Thoracic aorta (tissue), 2 donors: Measurements from ENCODE around the gene LCN9. TPM values are rescaled to one million over a fixed set of nuclear protein-coding genes. Genes with fewer than 3 reads are reported as not detected.
"Not testable (repeated sequence)": the region's sequence is repeated elsewhere in the genome, so short reads cannot be mapped to it uniquely, and the experiment has no call there.

ENCODE experiments used
- ATAC-seq: fragments of 150-250 bp; one replicate; pipeline ENCODE4 v1.8.0; 2017; ENCODE audit warnings: low read depth; ENCODE audit not compliant: insufficient number of reproducible peaks, low FRiP score
- DNase-seq: peaks from one replicate; pipeline ENCODE4 v3.0.0-alpha.2; 2020; ENCODE audit warnings: low spot score
- H3K27ac ChIP-seq, 2 donors: fragments of 200-600 bp; sonication (generic); 1 replicate in 1 of 2; 2 replicates in 1 of 2; pipeline ENCODE4 v1.5.1; 2016; ENCODE audit warnings: mild to moderate bottlenecking in 2 of 2, moderate library complexity in 2 of 2
- H3K27me3 ChIP-seq: fragments of 200-600 bp; sonication (generic); replicated peaks from 2 replicates; pipeline ENCODE4 v1.6.0; 2016; ENCODE audit warnings: mild to moderate bottlenecking; ENCODE audit not compliant: insufficient read depth
- H3K36me3 ChIP-seq: fragments of 200-600 bp; sonication (generic); one replicate; pipeline ENCODE4 v1.5.1; 2016
- H3K4me1 ChIP-seq, 2 donors: fragments of 200-600 bp; sonication (generic); 1 replicate in 1 of 2; 2 replicates in 1 of 2; pipeline versions ENCODE4 v1.5.1 to v1.6.0; 2016; ENCODE audit warnings: low read depth in 2 of 2, mild to moderate bottlenecking in 1 of 2; ENCODE audit not compliant: control insufficient read depth in 1 of 2
- H3K4me3 ChIP-seq: fragments of 200-600 bp; sonication (generic); 2 replicates; pipeline ENCODE4 v1.5.1; 2016; ENCODE audit warnings: mild to moderate bottlenecking
- H3K9me3 ChIP-seq: fragments of 200-600 bp; sonication (generic); 2 replicates; pipeline ENCODE4 v1.5.1; 2016
- CTCF ChIP-seq: fragments of 200-600 bp; sonication (generic); IDR thresholded peaks from one replicate; pipeline ENCODE4 v1.5.1; 2019; ENCODE audit warnings: antibody characterized with exemption
- total RNA-seq, 2 donors: library from RNA; depleted of rRNA; stranded (reverse); fragments of >200 nt; gene quantifications; one replicate each; pipeline versions ENCODE4 v1.1.0 to v1.2.3, GENCODE V29; 2016

Gene LCN9
- total RNA-seq, 2 donors from 2014 or later = not detected

DNA sequence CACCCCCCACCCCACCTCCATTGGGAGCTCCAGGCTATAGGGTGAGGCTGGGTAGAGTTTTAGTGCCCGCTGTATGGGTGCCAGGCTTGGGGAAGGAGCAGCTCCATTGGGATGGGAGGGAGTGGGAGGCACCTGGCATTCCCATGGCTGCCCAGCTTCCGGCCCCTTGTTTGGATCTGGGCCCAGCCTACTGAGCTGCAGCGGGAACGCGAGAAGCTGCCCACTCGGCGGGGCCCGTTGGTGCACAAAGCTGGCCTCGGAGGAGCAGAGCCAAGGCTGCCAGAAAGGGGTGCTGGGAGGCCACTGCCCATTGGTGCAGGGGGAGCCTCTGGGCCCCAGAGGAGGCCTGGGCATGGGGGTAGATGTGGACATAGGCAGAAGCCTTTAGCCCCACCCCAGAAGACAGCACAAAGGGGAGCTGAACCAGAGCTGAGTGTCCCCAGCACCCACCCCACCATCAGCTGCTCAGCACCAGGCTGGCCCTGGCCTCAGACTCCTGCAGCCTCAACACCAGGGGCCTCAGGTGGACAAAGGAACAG, 4.4 kb downstream of the LCN9 start:
- Histone ChIP-seq H3K27me3 (no peaks in the 10 kb centered on the region), H3K27ac (no peak overlapping the region), H3K4me1 (no peaks in the 10 kb centered on the region), H3K4me3 (no peak overlapping the region), H3K36me3 (no peaks in the 10 kb centered on the region), H3K9me3 (no peaks in the 10 kb centered on the region)
- ATAC-seq (no peak), DNase-seq (no peak)
- no peak for TF ChIP-seq CTCF

DNA sequence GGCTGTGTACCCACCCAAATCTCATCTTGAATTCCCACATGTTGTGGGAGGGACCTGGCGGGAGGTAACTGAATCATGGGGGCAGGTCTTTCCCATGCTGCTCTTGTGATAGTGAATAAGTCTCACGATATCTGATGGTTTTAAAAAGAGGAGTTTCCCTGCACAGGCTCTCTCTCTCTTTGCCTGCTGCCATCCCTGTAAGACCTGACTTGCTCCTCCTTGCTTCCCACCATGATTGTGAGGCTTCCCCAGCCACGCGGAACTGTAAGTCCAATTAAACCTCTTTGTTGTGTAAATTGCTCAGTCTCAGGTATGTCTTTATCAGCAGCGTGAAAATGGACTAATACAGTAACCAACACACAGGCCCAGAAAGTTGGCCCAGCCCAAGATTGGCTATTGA, 5.9 kb downstream of the LCN9 start:
- not testable (repeated sequence) for H3K9me3 ChIP-seq, H3K4me1 ChIP-seq, H3K4me3 ChIP-seq, H3K27ac ChIP-seq, ATAC-seq, DNase-seq, H3K36me3 ChIP-seq, H3K27me3 ChIP-seq

- no peaks in the 10 kb centered on the region for H3K27me3 ChIP-seq
- no peaks in the 10 kb centered on the region for H3K4me1 ChIP-seq
- ATAC-seq = no peak
- TF ChIP-seq CTCF = no peak
- no peak overlapping the region for H3K27ac ChIP-seq
- no peak for DNase-seq
- no peak overlapping the region for H3K4me3 ChIP-seq
- H3K9me3 ChIP-seq = no peaks in the 10 kb centered on the region
- H3K36me3 ChIP-seq = no peaks in the 10 kb centered on the region
These were observed 6.6 kb downstream of the LCN9 start for GRCh38 chr9:135669616-135670285.

GRCh38 chr9:135670721-135671590, 7.8 kb downstream of the LCN9 start:
- no peak overlapping the region for H3K4me3 ChIP-seq
- TF ChIP-seq CTCF = no peak
- no peak for ATAC-seq
- DNase-seq = no peak
- no peaks in the 10 kb centered on the region for H3K4me1 ChIP-seq
- no peak overlapping the region for H3K27ac ChIP-seq
- H3K27me3 ChIP-seq = no peaks in the 10 kb centered on the region
- no peaks in the 10 kb centered on the region for H3K9me3 ChIP-seq
- no peaks in the 10 kb centered on the region for H3K36me3 ChIP-seq

DNA sequence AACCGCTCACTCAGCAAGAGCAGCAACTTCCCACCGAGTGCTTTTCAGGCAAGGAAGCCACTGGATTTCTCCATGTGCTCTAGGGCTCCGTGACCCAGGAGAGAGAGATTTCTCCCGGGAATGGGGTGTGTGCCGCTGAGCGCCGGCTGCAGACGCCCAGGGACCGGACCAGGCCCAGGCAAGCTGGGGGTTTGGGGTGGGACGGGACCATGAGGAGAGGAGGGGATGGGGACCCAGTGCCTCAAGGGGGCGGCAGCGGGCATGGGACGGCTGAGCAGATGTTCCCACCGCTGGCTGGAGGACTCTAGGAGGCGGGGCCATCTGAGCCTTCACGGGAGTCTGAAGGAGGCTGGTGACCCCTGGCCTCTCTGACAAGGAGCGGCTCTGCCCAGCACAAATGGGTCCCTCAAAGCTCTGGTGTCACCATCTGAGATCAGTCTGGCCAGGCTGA, 8.5 kb downstream of the LCN9 start:
- no peak for DNase-seq
- no peak for TF ChIP-seq CTCF
- ATAC-seq = no peak
- Histone ChIP-seq H3K36me3 (no peaks in the 10 kb centered on the region), H3K27ac (no peak overlapping the region), H3K4me3 (no peak overlapping the region), H3K4me1 (no peaks in the 10 kb centered on the region), H3K27me3 (no peaks in the 10 kb centered on the region), H3K9me3 (no peaks in the 10 kb centered on the region)

DNA sequence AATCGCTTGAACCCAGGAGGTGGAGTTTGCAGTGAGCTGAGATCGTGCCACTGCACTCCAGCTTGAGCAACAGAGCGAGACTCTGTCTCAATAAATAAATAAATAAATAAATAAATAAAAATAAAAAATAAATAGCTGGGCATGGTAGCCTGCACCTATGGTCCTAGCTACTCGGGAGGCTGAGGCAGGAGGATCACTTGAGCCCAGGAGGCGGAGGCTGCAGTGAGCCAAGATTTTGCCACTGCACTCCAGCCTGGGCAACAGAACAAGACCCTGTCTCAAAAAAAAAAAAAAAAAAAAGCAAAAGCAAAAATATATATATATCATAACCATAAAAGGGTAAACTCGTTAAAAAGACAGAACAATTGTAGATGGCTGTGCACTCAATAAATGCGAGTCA, 9.7 kb downstream of the LCN9 start:
- not testable (repeated sequence) for H3K27ac ChIP-seq, H3K27me3 ChIP-seq, DNase-seq, H3K4me3 ChIP-seq, H3K36me3 ChIP-seq, H3K4me1 ChIP-seq, H3K9me3 ChIP-seq, ATAC-seq
